Breast epithelium (tissue), 4 donors: ENCODE measurements around the gene RPN2. TPM values are rescaled to one million over a fixed set of nuclear protein-coding genes. Genes with fewer than 3 reads are reported as not detected.

Source experiments
- DNase-seq, 2 donors: peaks; one replicate each; pipeline ENCODE4 v3.0.0-alpha.2; 2019; ENCODE audit warnings: low spot score in 2 of 2
- H3K27ac ChIP-seq, 2 donors: fragments of 200-600 bp; sonication (generic) in 1 of 2; one replicate each; pipeline ENCODE4 v1.5.1; 2016 to 2019; ENCODE audit warnings: mild to moderate bottlenecking in 1 of 2
- H3K27me3 ChIP-seq, 2 donors: fragments of 200-600 bp; sonication (generic) in 1 of 2; one replicate each; pipeline versions ENCODE4 v1.5.1 to v1.6.0; 2017 to 2019; ENCODE audit warnings: control low read depth in 1 of 2, mild to moderate bottlenecking in 1 of 2
- H3K36me3 ChIP-seq: fragments of 200-600 bp; one replicate; pipeline ENCODE4 v1.5.1; 2019
- H3K4me1 ChIP-seq, 2 donors: fragments of 200-600 bp; sonication (generic); one replicate each; pipeline ENCODE4 v1.5.1; 2016 to 2019; ENCODE audit warnings: control low read depth in 1 of 2
- H3K4me3 ChIP-seq, 3 donors: fragments of 200-600 bp; sonication (generic); 1 replicate in 2 of 3; 2 replicates in 1 of 3; pipeline ENCODE4 v1.5.1; 2016 to 2019; ENCODE audit warnings: mild to moderate bottlenecking in 3 of 3, moderate library complexity in 2 of 3
- H3K9me3 ChIP-seq, 2 donors: fragments of 200-600 bp; sonication (generic) in 1 of 2; one replicate each; pipeline ENCODE4 v1.5.1; 2016 to 2019; ENCODE audit warnings: control low read depth in 1 of 2
- POLR2A ChIP-seq: fragments of 450-650 bp; IDR thresholded peaks from one replicate; pipeline ENCODE4 v1.6.1; 2016; ENCODE audit warnings: antibody characterized with exemption, mild to moderate bottlenecking, moderate library complexity
- POLR2AphosphoS5 ChIP-seq, 3 donors: sonication (generic); formaldehyde crosslinking; IDR thresholded peaks; one replicate each; pipeline ENCODE4 v1.6.1; 2017; ENCODE audit warnings: antibody characterized with exemption in 3 of 3
- intact Hi-C: fragments of 100-400 bp; cut with DNase I; formaldehyde crosslinking; loops from one replicate; pipeline ENCODE4 v1.15.1; 2023; ENCODE audit warnings: low total_unique reads
- total RNA-seq, 3 donors: library from RNA; depleted of rRNA; stranded (reverse); fragments of >200 nt; gene quantifications; one replicate each; pipeline ENCODE4 v1.1.0, GENCODE V29; 2016
- TF ChIP-seq, protein P1 (sequence below), 3 donors: fragments of 450-650 bp; IDR thresholded peaks; one replicate each; pipeline ENCODE4 v1.5.1; 2016 to 2017; ENCODE audit warnings: antibody characterized with exemption in 3 of 3, mild to moderate bottlenecking in 3 of 3, moderate library complexity in 3 of 3

RPN2 gene
- total RNA-seq, 3 donors from 2014 or later = 108 to 161 (median 154) TPM

- intact Hi-C loops = no loop called here
- Histone ChIP-seq H3K4me1 (peaks cover 0 to 12% of the 10 kb centered on the region in 2 donors), H3K9me3 (no peaks in the 10 kb centered on the region), H3K4me3 (no peak overlapping the region), H3K36me3 (no peaks in the 10 kb centered on the region), H3K27ac (no peak overlapping the region), H3K27me3 (no peaks in the 10 kb centered on the region)
- no peak for DNase-seq
- TF ChIP-seq POLR2AphosphoS5 (IDR thresholded peaks at IDR 0.05) (no peak), POLR2A (no peak)
- TF ChIP-seq, protein P1, sequence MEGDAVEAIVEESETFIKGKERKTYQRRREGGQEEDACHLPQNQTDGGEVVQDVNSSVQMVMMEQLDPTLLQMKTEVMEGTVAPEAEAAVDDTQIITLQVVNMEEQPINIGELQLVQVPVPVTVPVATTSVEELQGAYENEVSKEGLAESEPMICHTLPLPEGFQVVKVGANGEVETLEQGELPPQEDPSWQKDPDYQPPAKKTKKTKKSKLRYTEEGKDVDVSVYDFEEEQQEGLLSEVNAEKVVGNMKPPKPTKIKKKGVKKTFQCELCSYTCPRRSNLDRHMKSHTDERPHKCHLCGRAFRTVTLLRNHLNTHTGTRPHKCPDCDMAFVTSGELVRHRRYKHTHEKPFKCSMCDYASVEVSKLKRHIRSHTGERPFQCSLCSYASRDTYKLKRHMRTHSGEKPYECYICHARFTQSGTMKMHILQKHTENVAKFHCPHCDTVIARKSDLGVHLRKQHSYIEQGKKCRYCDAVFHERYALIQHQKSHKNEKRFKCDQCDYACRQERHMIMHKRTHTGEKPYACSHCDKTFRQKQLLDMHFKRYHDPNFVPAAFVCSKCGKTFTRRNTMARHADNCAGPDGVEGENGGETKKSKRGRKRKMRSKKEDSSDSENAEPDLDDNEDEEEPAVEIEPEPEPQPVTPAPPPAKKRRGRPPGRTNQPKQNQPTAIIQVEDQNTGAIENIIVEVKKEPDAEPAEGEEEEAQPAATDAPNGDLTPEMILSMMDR (IDR thresholded peaks at IDR 0.05) = no peak
These were observed 11.4 kb downstream of the RPN2 start for GRCh38 chr20:37190354-37191112.

DNA sequence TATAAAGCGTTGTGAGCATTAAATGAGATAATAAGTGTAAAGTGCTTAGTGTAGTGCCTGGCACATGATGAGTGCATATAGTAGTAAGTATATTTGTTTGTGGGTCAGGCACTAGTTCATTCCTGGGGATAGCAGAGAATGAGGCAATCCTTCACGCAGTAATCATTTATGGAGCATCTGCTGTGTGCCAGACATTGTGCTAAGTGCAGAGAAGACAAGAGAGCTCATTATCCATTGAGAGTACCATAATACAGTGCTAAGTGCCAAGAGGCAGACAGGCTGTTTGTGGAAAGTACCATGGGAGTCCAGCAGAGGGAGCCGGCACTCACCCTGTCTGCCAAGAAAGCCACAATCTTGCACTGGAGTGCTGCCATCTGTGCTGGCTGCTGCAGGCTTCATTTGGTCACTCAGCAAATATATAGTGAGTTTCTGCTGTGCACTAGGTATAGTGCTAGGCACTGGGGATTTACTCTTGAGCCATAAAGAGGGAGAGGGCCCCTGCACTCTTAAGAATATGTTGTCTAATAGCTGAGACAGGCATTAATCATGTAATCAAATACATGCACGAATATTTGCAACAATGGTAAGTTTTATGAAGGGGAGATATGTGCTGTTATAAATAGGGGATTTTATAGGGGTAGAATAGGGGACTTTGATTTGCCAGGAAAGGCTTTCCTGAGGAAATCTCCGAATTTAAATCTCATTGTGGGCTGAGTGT is 13.2 kb downstream of the RPN2 start:
- intact Hi-C loops = no loop called here
- Histone ChIP-seq H3K27ac (no peak overlapping the region), H3K4me3 (no peak overlapping the region), H3K9me3 (no peaks in the 10 kb centered on the region), H3K36me3 (no peaks in the 10 kb centered on the region), H3K27me3 (no peaks in the 10 kb centered on the region), H3K4me1 (peaks cover 0 to 12% of the 10 kb centered on the region in 2 donors)
- TF ChIP-seq POLR2A = no peak
- TF ChIP-seq, protein P1 (IDR thresholded peaks at IDR 0.05) = peak; percentile 73 to 89 (median 84)
- peak in 1 of 3 donors; percentile 32 for TF ChIP-seq POLR2AphosphoS5 (IDR thresholded peaks at IDR 0.05)
- peak; percentile 87 to 89 for DNase-seq

DNA sequence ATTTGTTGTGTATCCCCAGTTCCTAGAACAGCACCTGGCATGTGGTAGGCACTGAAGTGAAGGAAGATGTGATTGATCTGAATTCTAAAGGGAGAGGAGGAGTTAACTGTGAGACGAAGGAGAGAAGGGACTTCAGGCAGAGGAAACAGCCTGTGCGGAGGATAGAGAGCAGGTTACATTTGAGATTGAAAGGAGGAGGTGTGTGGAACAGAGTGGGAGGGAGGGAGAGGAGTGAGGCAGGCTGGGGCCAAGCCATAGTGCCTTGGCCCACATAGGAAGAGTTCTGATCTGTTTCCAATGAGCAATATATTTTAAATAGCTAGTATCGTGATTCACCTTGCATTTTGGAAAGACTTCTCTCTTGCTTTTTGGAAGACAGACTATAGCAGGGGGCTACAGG is 14.1 kb downstream of the RPN2 start:
- no peak overlapping the region for H3K4me3 ChIP-seq
- H3K36me3 ChIP-seq = no peaks in the 10 kb centered on the region
- no peaks in the 10 kb centered on the region for H3K9me3 ChIP-seq
- no peak for DNase-seq
- no peak overlapping the region for H3K27ac ChIP-seq
- peaks cover 0 to 12% of the 10 kb centered on the region in 2 donors for H3K4me1 ChIP-seq
- H3K27me3 ChIP-seq = no peaks in the 10 kb centered on the region
- TF ChIP-seq, protein P1 (IDR thresholded peaks at IDR 0.05) = no peak
- no peak for TF ChIP-seq POLR2AphosphoS5 (IDR thresholded peaks at IDR 0.05)
- TF ChIP-seq POLR2A = no peak
- intact Hi-C loops = no loop called here

GRCh38 chr20:37193821-37194220 is 14.7 kb downstream of the RPN2 start:
- TF ChIP-seq, protein P1 (IDR thresholded peaks at IDR 0.05) = no peak
- TF ChIP-seq POLR2A = no peak
- TF ChIP-seq POLR2AphosphoS5 (IDR thresholded peaks at IDR 0.05) = no peak
- Histone ChIP-seq H3K27ac (no peak overlapping the region), H3K4me3 (no peak overlapping the region), H3K36me3 (no peaks in the 10 kb centered on the region), H3K4me1 (peaks cover 0 to 12% of the 10 kb centered on the region in 2 donors), H3K9me3 (no peaks in the 10 kb centered on the region), H3K27me3 (no peaks in the 10 kb centered on the region)
- intact Hi-C loops = no loop called here
- DNase-seq = no peak
